HUES6 (cell line): ENCODE data around the gene SEMA4D.

Experiments
- H3K27ac ChIP-seq: 2 replicates; pipeline ENCODE4 v1.7.0; 2013; ENCODE audit warnings: low read depth, mild to moderate bottlenecking, low read length, inconsistent platforms
- H3K27me3 ChIP-seq: 2 replicates; pipeline ENCODE4 v1.6.1; 2013; ENCODE audit warnings: low read length; ENCODE audit not compliant: control insufficient read depth, insufficient read depth
- H3K36me3 ChIP-seq: 2 replicates; pipeline ENCODE4 v1.6.1; 2013; ENCODE audit warnings: low read length; ENCODE audit not compliant: control insufficient read depth, insufficient read depth
- H3K4me1 ChIP-seq: 2 replicates; pipeline ENCODE4 v1.6.1; 2013; ENCODE audit warnings: low read length; ENCODE audit not compliant: control insufficient read depth, insufficient read depth
- H3K4me3 ChIP-seq: 2 replicates; pipeline ENCODE4 v1.5.1; 2013; ENCODE audit warnings: low read depth, low read length
- H3K9ac ChIP-seq: one replicate; pipeline ENCODE4 v1.6.1; 2013; ENCODE audit warnings: mild to moderate bottlenecking, low read length
- H3K9me3 ChIP-seq: 2 replicates; pipeline ENCODE4 v1.6.1; 2013; ENCODE audit warnings: low read depth, low read length; ENCODE audit not compliant: control insufficient read depth, insufficient read depth

SEMA4D gene

GRCh38 chr9:89514956-89515355 is 17.0 kb upstream of the SEMA4D start:
- H3K36me3 ChIP-seq: no peaks in the 10 kb centered on the region
- no peak overlapping the region for H3K4me3 ChIP-seq
- no peaks in the 10 kb centered on the region for H3K27me3 ChIP-seq
- no peak overlapping the region for H3K27ac ChIP-seq
- no peaks in the 10 kb centered on the region for H3K4me1 ChIP-seq
- no peaks in the 10 kb centered on the region for H3K9me3 ChIP-seq
- no peak overlapping the region for H3K9ac ChIP-seq

GRCh38 chr9:89514337-89514736 is 16.4 kb upstream of the SEMA4D start:
- Histone ChIP-seq H3K27ac (no peak overlapping the region), H3K27me3 (no peaks in the 10 kb centered on the region), H3K4me3 (no peak overlapping the region), H3K9ac (no peak overlapping the region), H3K36me3 (no peaks in the 10 kb centered on the region), H3K9me3 (no peaks in the 10 kb centered on the region), H3K4me1 (no peaks in the 10 kb centered on the region)

GRCh38 chr9:89513837-89514236 is 15.9 kb upstream of the SEMA4D start:
- Histone ChIP-seq H3K27me3 (no peaks in the 10 kb centered on the region), H3K9ac (no peak overlapping the region), H3K36me3 (no peaks in the 10 kb centered on the region), H3K4me3 (no peak overlapping the region), H3K4me1 (no peaks in the 10 kb centered on the region), H3K9me3 (no peaks in the 10 kb centered on the region), H3K27ac (no peak overlapping the region)

GRCh38 chr9:89512382-89512781 is 14.5 kb upstream of the SEMA4D start:
- H3K36me3 ChIP-seq: no peaks in the 10 kb centered on the region
- H3K4me3 ChIP-seq: no peak overlapping the region
- H3K9ac ChIP-seq: no peak overlapping the region
- H3K27ac ChIP-seq: no peak overlapping the region
- H3K4me1 ChIP-seq: no peaks in the 10 kb centered on the region; the same call in 1 of the 2 replicates
- no peaks in the 10 kb centered on the region for H3K9me3 ChIP-seq
- H3K27me3 ChIP-seq: no peaks in the 10 kb centered on the region

- Histone ChIP-seq H3K9ac (no peak overlapping the region), H3K36me3 (no peaks in the 10 kb centered on the region), H3K27ac (no peak overlapping the region), H3K4me3 (no peak overlapping the region), H3K9me3 (no peaks in the 10 kb centered on the region), H3K27me3 (no peaks in the 10 kb centered on the region), H3K4me1 (no peaks in the 10 kb centered on the region; the same call in 1 of the 2 replicates)
Observed at GRCh38 chr9:89508951-89509615, 11.2 kb upstream of the SEMA4D start.

- Histone ChIP-seq H3K27me3 (no peaks in the 10 kb centered on the region; the same call in 1 of the 2 replicates), H3K36me3 (no peaks in the 10 kb centered on the region), H3K27ac (no peak overlapping the region), H3K4me3 (no peak overlapping the region), H3K9me3 (no peaks in the 10 kb centered on the region), H3K4me1 (no peaks in the 10 kb centered on the region; the same call in 1 of the 2 replicates), H3K9ac (no peak overlapping the region)
Observed at GRCh38 chr9:89505911-89506310, 8.0 kb upstream of the SEMA4D start.

- Histone ChIP-seq H3K4me3 (no peak overlapping the region), H3K36me3 (no peaks in the 10 kb centered on the region), H3K9me3 (no peaks in the 10 kb centered on the region), H3K4me1 (no peaks in the 10 kb centered on the region; the same call in 1 of the 2 replicates), H3K27me3 (no peaks in the 10 kb centered on the region; the same call in 1 of the 2 replicates), H3K27ac (no peak overlapping the region), H3K9ac (no peak overlapping the region)
Observed at GRCh38 chr9:89505048-89505447, 7.1 kb upstream of the SEMA4D start.

- Histone ChIP-seq H3K4me3 (no peak overlapping the region), H3K36me3 (no peaks in the 10 kb centered on the region), H3K9ac (no peak overlapping the region), H3K27me3 (no peaks in the 10 kb centered on the region; the same call in 1 of the 2 replicates), H3K9me3 (no peaks in the 10 kb centered on the region), H3K27ac (no peak overlapping the region), H3K4me1 (peaks cover 14% of the 10 kb centered on the region)
Observed at GRCh38 chr9:89502671-89503070, 4.8 kb upstream of the SEMA4D start.

- no peaks in the 10 kb centered on the region; the same call in 1 of the 2 replicates for H3K27me3 ChIP-seq
- H3K36me3 ChIP-seq: no peaks in the 10 kb centered on the region
- no peaks in the 10 kb centered on the region for H3K9me3 ChIP-seq
- no peak overlapping the region for H3K27ac ChIP-seq
- no peak overlapping the region for H3K4me3 ChIP-seq
- no peak overlapping the region for H3K9ac ChIP-seq
- peaks cover 14% of the 10 kb centered on the region for H3K4me1 ChIP-seq
Observed at GRCh38 chr9:89502038-89502601, 4.2 kb upstream of the SEMA4D start.

GRCh38 chr9:89501311-89501898 is 3.5 kb upstream of the SEMA4D start:
- Histone ChIP-seq H3K27ac (no peak overlapping the region), H3K4me3 (no peak overlapping the region)

GRCh38 chr9:89500008-89500407 is 2.1 kb upstream of the SEMA4D start:
- no peaks in the 10 kb centered on the region for H3K9me3 ChIP-seq
- H3K36me3 ChIP-seq: no peaks in the 10 kb centered on the region
- H3K27me3 ChIP-seq: no peaks in the 10 kb centered on the region; the same call in 1 of the 2 replicates
- H3K27ac ChIP-seq: no peak overlapping the region
- no peak overlapping the region for H3K9ac ChIP-seq
- no peak overlapping the region for H3K4me3 ChIP-seq
- H3K4me1 ChIP-seq: peaks cover 35% of the 10 kb centered on the region

More at GRCh38 chr9:89501311-89501898, 3.5 kb upstream of the SEMA4D start:
- H3K36me3 ChIP-seq: no peaks in the 10 kb centered on the region
- no peaks in the 10 kb centered on the region for H3K9me3 ChIP-seq
- peaks cover 21% of the 10 kb centered on the region for H3K4me1 ChIP-seq
- H3K9ac ChIP-seq: no peak overlapping the region
- H3K27me3 ChIP-seq: no peaks in the 10 kb centered on the region; the same call in 1 of the 2 replicates
